Stimulated activated CD4-positive, alpha-beta T cell treated with anti-CD3 and anti-CD28 coated beads, TNF-alpha, amount 100 ng/mL, for 24 hours (primary cell): ENCODE measurements around the gene RASA1.

Source experiments
- DNase-seq, 3 experiments: peaks; one replicate each; pipeline ENCODE4 v3.0.0-alpha.2; 2020; ENCODE audit warnings: low read depth in 3 of 3

Gene RASA1

GRCh38 chr5:87361031-87361445 is 93.4 kb downstream of the RASA1 start:
- no peak for DNase-seq

GRCh38 chr5:87361536-87362213 is 94.0 kb downstream of the RASA1 start:
- no peak for DNase-seq

GRCh38 chr5:87367243-87367642 is 99.6 kb downstream of the RASA1 start:
- no peak for DNase-seq

GRCh38 chr5:87368601-87369000 is 100.9 kb downstream of the RASA1 start:
- DNase-seq, result no peak

GRCh38 chr5:87369431-87369830 is 101.7 kb downstream of the RASA1 start:
- no peak for DNase-seq

- DNase-seq, result no peak
These were observed 105.0 kb downstream of the RASA1 start for GRCh38 chr5:87372705-87373104.

GRCh38 chr5:87382224-87382623 is 114.5 kb downstream of the RASA1 start:
- no peak for DNase-seq

- DNase-seq, result no peak
These were observed 115.5 kb downstream of the RASA1 start for GRCh38 chr5:87383216-87383615.

GRCh38 chr5:87385802-87386201 is 118.1 kb downstream of the RASA1 start:
- DNase-seq, result no peak

GRCh38 chr5:87388129-87388528 is 120.4 kb downstream of the RASA1 start:
- DNase-seq, result no peak

GRCh38 chr5:87389296-87390034 is 121.8 kb downstream of the RASA1 start:
- DNase-seq, result no peak

- DNase-seq, result no peak
These were observed 122.4 kb downstream of the RASA1 start for GRCh38 chr5:87390075-87390474.

- no peak for DNase-seq
These were observed 123.0 kb downstream of the RASA1 start for GRCh38 chr5:87390576-87391199.

- DNase-seq, result no peak
These were observed 124.5 kb downstream of the RASA1 start for GRCh38 chr5:87392170-87392569.

GRCh38 chr5:87392801-87393200 is 125.1 kb downstream of the RASA1 start:
- DNase-seq, result no peak

GRCh38 chr5:87393331-87393730 is 125.6 kb downstream of the RASA1 start:
- DNase-seq, result no peak

GRCh38 chr5:87394411-87395165 is 126.9 kb downstream of the RASA1 start:
- DNase-seq, result no peak

GRCh38 chr5:87398981-87399614 is 131.4 kb downstream of the RASA1 start:
- DNase-seq, result no peak

GRCh38 chr5:87399720-87400119 is 132.0 kb downstream of the RASA1 start:
- no peak for DNase-seq

GRCh38 chr5:87400305-87400899 is 132.7 kb downstream of the RASA1 start:
- DNase-seq, result no peak

- DNase-seq, result no peak
These were observed 133.9 kb downstream of the RASA1 start for GRCh38 chr5:87401626-87402025.
